ENCODE results near the gene TTC39B.
A peak's percentile ranks its signal among the peaks of the same experiment; 100 is the strongest.

Gene TTC39B

DNA sequence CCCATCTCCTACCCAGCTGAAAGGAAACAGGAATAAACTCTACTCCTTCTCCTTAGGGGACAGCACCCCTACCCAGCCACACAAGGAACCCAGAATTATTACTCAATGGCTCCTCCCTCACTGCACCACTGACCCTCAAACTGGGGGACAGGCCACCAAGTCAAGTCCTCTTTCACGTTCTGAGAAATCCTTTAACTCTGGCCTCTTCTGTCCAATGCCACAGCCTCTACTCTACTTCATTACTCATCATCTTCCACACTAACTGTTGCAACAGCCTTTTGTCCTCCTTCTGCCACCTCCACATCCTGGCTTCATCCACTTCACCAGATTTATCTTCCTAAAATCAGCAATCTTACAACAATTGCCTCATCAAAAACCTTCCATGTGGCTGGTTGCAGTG is 6.8 kb downstream of the TTC39B start:
- DNase-seq: no peak

DNA sequence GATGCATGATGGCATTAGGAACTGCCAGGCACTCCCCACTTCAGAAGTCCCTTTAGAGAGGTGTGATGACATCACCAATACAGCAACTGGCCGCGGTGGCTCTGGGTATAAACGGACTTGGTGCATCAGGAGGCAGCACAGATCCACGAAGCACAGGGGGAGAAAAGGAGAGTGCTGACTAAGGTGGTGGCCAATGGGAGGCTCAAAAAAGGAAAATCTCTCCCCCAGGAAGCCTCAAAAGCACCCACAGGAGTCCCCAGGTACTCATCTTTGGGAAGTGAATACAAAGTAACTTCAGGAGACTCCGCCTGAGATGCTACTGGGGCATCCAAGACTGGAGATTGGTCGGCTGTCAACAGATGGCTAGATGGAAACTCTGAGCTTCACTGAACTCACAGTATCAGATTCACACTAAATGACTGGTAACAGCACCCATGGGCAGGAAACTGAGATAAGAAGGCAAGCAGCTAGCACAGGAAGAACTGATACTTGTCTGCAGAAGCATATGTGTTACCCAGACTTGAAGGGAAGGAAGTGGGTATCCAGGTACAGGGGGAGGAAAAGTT is 7.6 kb downstream of the TTC39B start:
- DNase-seq: peak; percentile 39 to 53

DNA sequence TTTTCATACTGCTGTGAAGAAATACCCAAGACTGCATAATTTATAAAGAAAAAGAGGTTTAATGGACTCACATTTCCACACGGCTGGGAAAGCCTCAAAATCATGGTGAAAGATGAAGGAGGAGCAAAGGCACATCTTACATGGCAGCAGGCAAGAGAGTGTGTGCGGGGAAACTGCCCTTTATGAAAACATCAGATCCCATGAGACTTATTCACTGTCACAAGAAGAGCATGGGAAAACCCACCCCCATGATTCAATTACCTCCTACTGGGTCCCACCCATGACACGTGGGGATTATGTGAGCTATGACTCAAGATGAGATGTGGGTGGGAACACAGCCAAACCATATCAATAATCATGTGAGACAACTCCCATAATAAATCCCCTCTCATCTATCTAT is 8.7 kb downstream of the TTC39B start:
- DNase-seq: peak in 1 of 2 experiments; percentile 23

GRCh38 chr9:15295761-15296405 is 11.1 kb downstream of the TTC39B start:
- no peak for DNase-seq

- DNase-seq: no peak
Measured at GRCh38 chr9:15294604-15295003, 12.4 kb downstream of the TTC39B start.

DNA sequence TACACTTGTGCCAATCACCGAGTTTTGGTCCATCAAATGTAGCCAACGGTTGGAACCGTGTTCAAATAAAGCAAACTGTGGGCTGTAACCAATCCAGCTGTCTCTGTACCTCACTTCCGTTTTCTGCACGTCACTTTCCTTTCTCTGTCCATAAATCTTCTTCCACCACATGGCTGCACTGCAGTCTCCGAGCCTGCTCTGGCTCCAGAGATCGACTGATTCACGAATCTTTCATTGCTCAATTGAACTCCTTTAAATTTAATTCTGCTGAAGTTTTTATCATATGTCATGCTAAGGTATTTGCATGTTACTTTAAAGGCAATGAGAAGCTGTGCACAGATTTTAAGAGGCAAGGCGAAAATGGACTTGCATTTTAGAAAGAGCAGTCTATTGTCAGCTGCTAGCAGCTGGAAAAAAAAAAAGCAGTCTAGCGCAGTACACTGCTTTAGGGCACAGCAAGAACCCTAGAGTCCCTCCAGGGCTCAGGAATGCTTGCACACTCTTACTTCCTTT is 13.2 kb downstream of the TTC39B start:
- DNase-seq: no peak

DNA sequence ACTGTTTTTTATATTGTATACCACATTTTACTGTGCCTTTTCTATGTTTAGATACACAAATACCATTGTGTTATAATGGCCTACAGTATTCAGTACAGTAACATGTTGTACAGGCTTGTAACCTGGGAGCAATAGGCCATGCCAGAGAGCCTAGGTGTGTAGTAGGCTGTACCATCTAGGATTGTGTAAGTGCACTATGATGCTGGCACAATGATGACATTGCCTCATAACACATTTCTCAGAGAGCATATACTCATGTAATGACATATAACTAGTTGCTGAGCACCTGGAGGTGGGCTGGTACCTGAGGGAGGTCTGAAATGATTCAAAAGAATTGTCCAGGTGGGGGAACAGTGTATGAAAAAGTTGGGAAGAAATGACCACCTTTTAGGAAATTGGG is 13.9 kb downstream of the TTC39B start:
- no peak for DNase-seq

DNA sequence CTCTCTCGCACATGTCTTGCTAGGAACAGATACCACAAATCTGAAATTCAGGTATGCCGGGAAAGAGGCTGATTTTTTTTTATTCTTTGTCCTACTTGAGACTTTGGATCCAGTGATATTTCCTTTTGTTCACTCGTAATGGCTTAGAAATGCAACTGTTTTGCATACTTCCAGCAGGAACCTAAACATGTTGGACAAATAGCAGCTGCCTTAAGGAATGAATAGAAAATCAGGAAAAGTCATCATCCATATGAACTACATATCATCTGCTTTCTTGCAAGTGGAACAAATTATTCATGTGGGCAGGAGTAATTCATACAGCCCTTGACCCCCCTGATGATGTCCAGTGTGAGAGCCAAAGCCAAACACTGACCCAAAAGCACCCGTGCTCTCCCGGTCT is 17.4 kb downstream of the TTC39B start:
- DNase-seq: no peak

DNA sequence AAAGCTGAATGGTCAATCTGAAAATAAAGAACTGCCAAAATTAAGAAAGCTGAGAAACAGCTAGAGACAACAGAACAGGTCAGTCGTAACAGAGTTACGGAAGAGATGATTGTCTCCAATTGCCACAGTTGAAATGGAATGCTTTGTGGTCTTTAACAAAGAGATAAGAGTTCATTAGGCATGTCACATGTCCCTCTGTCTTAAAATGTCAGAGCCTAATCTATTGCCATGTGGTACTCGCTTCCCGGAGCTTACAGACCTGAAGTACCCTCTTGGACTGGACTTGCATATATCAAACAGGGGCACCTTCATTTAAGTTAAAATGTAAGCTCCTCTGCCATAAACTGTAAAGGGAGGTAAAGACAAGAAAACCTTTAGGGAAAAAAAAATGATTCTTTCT is 19.7 kb downstream of the TTC39B start:
- DNase-seq: no peak

DNA sequence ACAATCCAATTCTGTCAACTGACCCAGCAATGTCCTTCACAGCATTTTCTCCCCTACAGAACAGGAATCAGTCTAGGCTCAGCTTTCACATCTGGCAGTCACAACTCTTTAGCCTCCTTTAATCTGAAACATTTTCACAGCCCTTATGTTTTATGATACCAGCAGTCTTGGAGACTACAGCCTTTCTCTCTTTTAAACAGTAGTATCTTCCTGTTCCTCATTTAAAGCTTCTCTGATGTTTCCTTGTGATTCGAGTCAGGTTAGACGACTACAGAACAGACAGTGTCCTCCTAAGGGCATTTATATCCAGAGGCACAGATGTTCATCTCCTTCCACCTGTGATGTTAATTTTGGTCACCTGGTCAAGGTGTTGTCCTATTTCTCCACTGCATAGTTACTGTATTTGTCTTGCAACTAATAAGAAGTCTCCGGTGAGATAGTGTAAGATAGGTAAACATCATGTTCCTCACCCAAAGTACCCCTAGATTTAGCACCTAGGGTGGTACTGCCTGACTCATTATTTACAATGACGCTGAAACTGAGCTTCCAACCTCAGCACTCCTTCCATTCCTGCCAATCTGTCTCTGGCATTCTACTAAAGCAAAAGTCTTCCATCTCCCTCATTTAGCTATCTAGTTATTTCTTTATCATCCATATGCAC is 20.7 kb downstream of the TTC39B start:
- no peak for DNase-seq

DNA sequence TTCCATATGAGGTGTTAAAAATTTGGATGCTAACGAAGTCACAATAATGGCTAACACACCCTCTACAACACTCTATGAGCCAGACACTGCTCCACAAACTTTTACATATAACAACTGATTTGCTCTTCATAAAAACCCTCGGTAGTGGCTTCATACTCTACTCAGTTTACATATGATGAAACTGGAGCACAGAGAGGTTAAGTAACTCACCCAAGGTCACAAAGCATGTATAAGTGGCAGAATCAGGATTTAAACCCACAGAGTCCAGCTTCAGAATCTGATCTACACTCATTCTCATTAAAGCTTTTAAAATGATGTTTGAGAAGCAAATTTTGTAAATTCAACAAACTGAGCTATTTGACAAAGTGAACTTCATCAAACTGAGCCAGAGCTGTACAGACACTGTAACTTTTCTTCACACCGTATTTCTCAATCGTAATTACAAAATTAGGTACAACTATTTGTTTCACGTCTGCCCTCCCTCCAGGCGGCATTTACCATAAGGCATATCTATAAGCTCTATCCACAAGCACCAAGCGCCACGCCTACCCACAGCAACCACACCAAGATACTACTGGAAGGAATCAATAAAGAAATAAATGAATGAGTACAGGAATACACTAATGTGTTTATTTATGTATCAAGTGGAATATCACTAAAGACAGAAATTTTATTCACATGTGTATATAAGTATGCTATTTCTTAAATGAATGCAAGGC is 24.3 kb downstream of the TTC39B start:
- no peak for DNase-seq

- no peak for DNase-seq
Measured at GRCh38 chr9:15280647-15281046, 26.4 kb downstream of the TTC39B start.

GRCh38 chr9:15278839-15279238 is 28.2 kb downstream of the TTC39B start:
- no peak for DNase-seq

DNA sequence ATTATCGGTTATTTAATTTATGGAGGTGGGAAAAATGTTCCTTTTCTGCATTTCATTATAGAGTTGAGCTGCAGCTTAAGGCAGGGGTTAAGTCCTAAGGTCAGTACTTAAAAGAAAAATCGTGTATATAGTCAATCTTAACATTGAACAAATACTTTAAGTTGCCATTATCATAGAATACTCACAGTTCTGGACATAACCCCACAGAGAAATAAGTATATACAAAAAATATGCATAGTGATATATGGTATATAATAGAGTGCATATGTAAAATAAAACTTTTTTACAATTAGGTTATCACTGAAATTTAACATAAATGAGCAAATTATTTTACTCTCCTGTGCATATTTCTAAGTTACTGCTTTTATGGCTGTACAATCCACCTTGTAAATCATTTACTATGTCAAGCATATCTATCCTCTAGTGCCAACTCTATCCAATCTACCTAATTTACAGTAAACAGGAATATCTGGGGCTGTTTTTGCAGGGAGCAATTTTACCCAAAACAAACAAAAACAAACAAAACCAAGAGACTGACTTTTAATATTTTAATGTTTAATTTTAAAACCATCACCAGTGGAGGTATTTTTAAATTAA is 28.8 kb downstream of the TTC39B start:
- no peak for DNase-seq

DNA sequence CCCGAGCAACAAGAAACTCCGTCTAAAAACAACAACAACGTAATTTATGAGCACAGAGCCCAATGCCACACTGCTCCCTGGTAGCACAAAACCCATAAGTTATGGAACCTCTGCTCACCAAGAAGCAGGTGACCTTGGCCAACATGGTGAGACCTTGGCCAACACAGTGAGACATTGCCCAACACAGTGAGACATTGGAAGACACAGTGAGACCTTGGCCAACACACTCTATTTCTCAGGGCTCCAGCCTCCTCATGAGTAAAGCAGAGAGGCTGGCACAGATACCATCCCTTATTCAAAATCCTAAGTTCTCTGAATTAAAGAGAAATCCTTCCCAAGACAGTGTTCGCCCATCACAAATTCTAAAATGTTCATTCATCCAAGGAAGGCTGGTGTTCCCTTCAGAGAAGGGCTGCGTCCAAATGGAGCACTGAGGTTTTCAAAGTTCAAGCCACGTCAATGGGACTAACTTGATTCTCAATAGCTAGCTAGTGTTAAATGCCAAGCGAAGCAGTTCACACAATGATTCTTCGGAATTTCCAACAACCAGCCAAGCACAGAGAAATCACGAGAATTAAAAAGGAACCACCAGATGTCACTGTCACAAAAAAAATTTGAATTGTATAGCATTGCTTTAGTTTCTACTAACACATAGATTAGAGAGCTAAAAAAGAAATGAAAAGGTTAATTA is 29.5 kb downstream of the TTC39B start:
- no peak for DNase-seq

GRCh38 chr9:15276328-15276938 is 30.6 kb downstream of the TTC39B start:
- DNase-seq: no peak

GRCh38 chr9:15274425-15274824 is 32.6 kb downstream of the TTC39B start:
- no peak for DNase-seq

DNA sequence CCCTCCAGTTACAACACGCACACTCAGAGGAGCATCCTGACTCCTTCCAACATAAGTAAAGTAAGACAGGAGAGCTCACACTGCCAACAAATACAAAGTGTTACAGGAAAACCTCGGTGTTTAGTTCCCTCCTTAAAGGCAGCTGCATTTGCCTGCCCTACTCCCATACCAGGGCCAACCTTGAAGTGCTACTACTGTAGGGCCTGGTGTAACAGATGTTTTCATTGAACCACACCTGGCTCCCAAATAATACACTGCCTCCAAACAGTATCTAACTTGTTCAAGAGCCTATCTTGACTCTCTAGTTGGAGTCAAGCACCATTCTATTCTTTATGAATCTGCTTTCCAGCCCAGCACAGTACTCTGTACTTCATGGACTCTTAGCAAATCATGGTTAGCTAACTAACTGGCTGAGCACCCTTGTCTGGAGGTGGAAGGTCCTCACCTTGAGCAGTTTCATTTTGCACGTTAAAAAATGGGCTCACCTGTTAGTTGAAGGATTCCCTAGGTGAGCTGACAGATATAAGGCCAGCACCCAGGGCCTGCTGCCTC is 34.6 kb downstream of the TTC39B start:
- DNase-seq: no peak

GRCh38 chr9:15271403-15271802 is 35.6 kb downstream of the TTC39B start:
- peak in 1 of 2 experiments; percentile 9 for DNase-seq

- DNase-seq: no peak
Measured at GRCh38 chr9:15268782-15269181, 38.2 kb downstream of the TTC39B start.

GRCh38 chr9:15268317-15268716 is 38.7 kb downstream of the TTC39B start:
- no peak for DNase-seq

- no peak for DNase-seq
Measured at GRCh38 chr9:15264918-15265317, 42.1 kb downstream of the TTC39B start.

Data from activated CD4-positive, alpha-beta T cell treated with anti-CD3 and anti-CD28 coated beads, Interleukin-2, amount 50 U/mL, for 4 hours (primary cell).